SK-N-SH (cell line): ENCODE data around the gene B3GALNT2. TPM values are rescaled to one million over a fixed set of nuclear protein-coding genes. Genes with fewer than 3 reads are reported as not detected.

Source experiments
- CTCF ChIA-PET: fragments of 300-600, 350-600 bp; formaldehyde crosslinking; extraction: SDS; loops from one replicate; lab custom pipeline; 2021; lab: Yijun Ruan, JAX
- POLR2A ChIA-PET: fragments of 350-600 bp; sonication (Branson Sonifier 250); formaldehyde crosslinking; extraction: SDS; loops from one replicate; lab custom pipeline; 2020; ENCODE audit warnings: antibody characterized with exemption, inconsistent platforms; lab: Yijun Ruan, JAX
- DNase-seq: peaks from one replicate; pipeline ENCODE4 v3.0.0; 2012
- H2AFZ ChIP-seq: fragments of 200-600 bp; sonication (generic); 2 replicates; pipeline ENCODE4 v1.8.1; 2016; ENCODE audit warnings: antibody characterized with exemption, mild to moderate bottlenecking, low read depth
- H3F3A ChIP-seq: fragments of 200-600 bp; sonication (generic); replicated peaks from 2 replicates; pipeline ENCODE3; 2016; ENCODE audit warnings: antibody characterized with exemption, mild to moderate bottlenecking; ENCODE audit not compliant: insufficient read depth
- H3K27ac ChIP-seq, 2 experiments: fragments of 200-500 bp in 1 of 2; fragments of 200-600 bp in 1 of 2; sonication (Bioruptor generic) in 1 of 2; sonication (generic), shearing (Covaris generic) in 1 of 2; 2 replicates each; pipeline versions ENCODE4 v1.5.1 to v1.6.1; 2014 to 2016; ENCODE audit warnings: low read depth in 2 of 2, inconsistent platforms in 1 of 2, low read length in 1 of 2, mild to moderate bottlenecking in 1 of 2, mixed read lengths in 1 of 2
- H3K27me3 ChIP-seq: fragments of 200-600 bp; sonication (generic), shearing (Covaris generic); 2 replicates; pipeline ENCODE4 v1.6.1; 2016; ENCODE audit warnings: mixed run types; ENCODE audit not compliant: insufficient read depth
- H3K36me3 ChIP-seq, 2 experiments: fragments of 200-500 bp in 1 of 2; fragments of 200-600 bp in 1 of 2; sonication (Bioruptor generic) in 1 of 2; sonication (generic) in 1 of 2; replicated peaks in 1 of 2; 2 replicates each; pipeline versions ENCODE3 to v1.5.1; 2014 to 2016; ENCODE audit warnings: low read length in 1 of 2, mild to moderate bottlenecking in 1 of 2; ENCODE audit not compliant: insufficient read depth in 2 of 2, control insufficient read depth in 1 of 2
- H3K4me1 ChIP-seq, 2 experiments: fragments of 200-500 bp in 1 of 2; fragments of 200-600 bp in 1 of 2; sonication (Bioruptor generic) in 1 of 2; sonication (generic), shearing (Covaris generic) in 1 of 2; 2 replicates each; pipeline versions ENCODE4 v1.5.1 to v1.6.1; 2014 to 2016; ENCODE audit warnings: low read depth in 1 of 2, low read length in 1 of 2, mixed run types in 1 of 2; ENCODE audit not compliant: insufficient read depth in 2 of 2, control insufficient read depth in 1 of 2
- H3K4me2 ChIP-seq: fragments of 200-600 bp; sonication (generic), shearing (Covaris generic); 2 replicates; pipeline ENCODE4 v1.6.1; 2017; ENCODE audit warnings: mixed run types
- H3K4me3 ChIP-seq, 2 experiments: fragments of 200-500 bp in 1 of 2; fragments of 200-600 bp in 1 of 2; sonication (Bioruptor generic) in 1 of 2; sonication (generic), shearing (Covaris generic) in 1 of 2; 2 replicates each; pipeline versions ENCODE4 v1.5.1 to v1.8.1; 2014 to 2016; ENCODE audit warnings: low read depth in 2 of 2, inconsistent platforms in 1 of 2, low read length in 1 of 2, mild to moderate bottlenecking in 1 of 2, mixed read lengths in 1 of 2, moderate library complexity in 1 of 2
- H3K79me2 ChIP-seq: fragments of 200-600 bp; sonication (generic); 2 replicates; pipeline ENCODE4 v1.8.1; 2017; ENCODE audit warnings: mild to moderate bottlenecking; ENCODE audit not compliant: insufficient read depth
- H3K9ac ChIP-seq: fragments of 200-600 bp; sonication (generic); 2 replicates; pipeline ENCODE4 v1.6.1; 2017; ENCODE audit warnings: mixed run types
- H3K9me2 ChIP-seq: fragments of 200-600 bp; sonication (generic); 2 replicates; pipeline ENCODE4 v1.6.1; 2017; ENCODE audit warnings: mixed run types
- H3K9me3 ChIP-seq: fragments of 200-600 bp; sonication (generic); 2 replicates; pipeline ENCODE4 v1.6.1; 2017; ENCODE audit warnings: mixed run types, mild to moderate bottlenecking, moderate library complexity
- H4K20me1 ChIP-seq: fragments of 200-600 bp; sonication (generic); 2 replicates; pipeline ENCODE4 v1.6.1; 2017; ENCODE audit warnings: mild to moderate bottlenecking, mixed run types; ENCODE audit not compliant: insufficient read depth
- EZH2phosphoT487 ChIP-seq: fragments of 200-600 bp; sonication (generic); IDR thresholded peaks from 2 replicates; pipeline ENCODE4 v1.6.1; 2017; ENCODE audit warnings: low read depth, mixed run types, mild to moderate bottlenecking, antibody characterized with exemption, moderate library complexity, borderline replicate concordance
- FOSL2 ChIP-seq: IDR thresholded peaks from 2 replicates; pipeline ENCODE4 v1.4.0; 2012; ENCODE audit warnings: low read depth, mild to moderate bottlenecking, moderate library complexity, borderline replicate concordance
- FOXJ3 ChIP-seq: sonication (generic); formaldehyde crosslinking; IDR thresholded peaks from 2 replicates; pipeline ENCODE4 v1.5.1; 2020; ENCODE audit warnings: mild to moderate bottlenecking, missing genetic modification reagents
- FOXM1 ChIP-seq: IDR thresholded peaks from 2 replicates; pipeline ENCODE4 v1.4.0; 2012; ENCODE audit warnings: low read depth, mild to moderate bottlenecking
- GABPA ChIP-seq: IDR thresholded peaks from 2 replicates; pipeline ENCODE4 v1.4.0; 2012; ENCODE audit warnings: low read depth, mild to moderate bottlenecking
- NFIC ChIP-seq: IDR thresholded peaks from 2 replicates; pipeline ENCODE4 v1.4.0; 2012; ENCODE audit warnings: borderline replicate concordance
- POLR2AphosphoS5 ChIP-seq: IDR thresholded peaks from 2 replicates; pipeline ENCODE4 v1.6.1; 2012; ENCODE audit warnings: low read depth, low read length
- RAD21 ChIP-seq: IDR thresholded peaks from 2 replicates; pipeline ENCODE4 v1.6.1; 2012; ENCODE audit warnings: mild to moderate bottlenecking, low read length
- RCOR1 ChIP-seq: fragments of 150-350 bp; IDR thresholded peaks from 2 replicates; pipeline ENCODE4 v1.6.1; 2017; ENCODE audit warnings: antibody characterized with exemption, low read length
- SMC3 ChIP-seq: IDR thresholded peaks from 2 replicates; pipeline ENCODE4 v1.6.1; 2012; ENCODE audit warnings: low read depth, low read length, improper control_type of control experiment
- TCF12 ChIP-seq: IDR thresholded peaks from 2 replicates; pipeline ENCODE4 v1.4.0; 2012
- TEAD4 ChIP-seq: IDR thresholded peaks from 2 replicates; pipeline ENCODE4 v1.4.0; 2012; ENCODE audit warnings: mild to moderate bottlenecking, borderline replicate concordance; ENCODE audit not compliant: insufficient read depth
- WGBS: methylation state at CpG from one replicate; pipeline ENCODE4 v1.1.6; 2017; ENCODE audit warnings: low lambda C conversion rate; 5-methylcytosine and 5-hydroxymethylcytosine counted together
- polyA plus RNA-seq, 3 experiments: library from polyadenylated mRNA; depleted of rRNA; stranded (reverse); fragments of >200 nt; gene quantifications; 2 replicates each; pipeline ENCODE4 v1.2.3, GENCODE V29; 2012
- TF ChIP-seq, protein P1 (sequence below): IDR thresholded peaks from 2 replicates; pipeline ENCODE4 v1.6.1; 2012; ENCODE audit warnings: mild to moderate bottlenecking, low read depth, low read length, moderate library complexity
- TF ChIP-seq, protein P2 (sequence below): IDR thresholded peaks from 2 replicates; pipeline ENCODE4 v1.4.0; 2012; ENCODE audit warnings: low read depth, borderline replicate concordance
- TF ChIP-seq, protein P3 (sequence below): IDR thresholded peaks from 2 replicates; pipeline ENCODE4 v1.4.0; 2012; ENCODE audit warnings: low read depth
- TF ChIP-seq, protein P4 (sequence below): fragments of 150-350 bp; IDR thresholded peaks from 2 replicates; pipeline ENCODE4 v1.6.1; 2016; ENCODE audit warnings: mild to moderate bottlenecking, low read depth, low read length

Gene B3GALNT2
- polyA plus RNA-seq, 1 of the 3 experiments (the other 2 are of a cell fraction), result 15.5 TPM

DNA sequence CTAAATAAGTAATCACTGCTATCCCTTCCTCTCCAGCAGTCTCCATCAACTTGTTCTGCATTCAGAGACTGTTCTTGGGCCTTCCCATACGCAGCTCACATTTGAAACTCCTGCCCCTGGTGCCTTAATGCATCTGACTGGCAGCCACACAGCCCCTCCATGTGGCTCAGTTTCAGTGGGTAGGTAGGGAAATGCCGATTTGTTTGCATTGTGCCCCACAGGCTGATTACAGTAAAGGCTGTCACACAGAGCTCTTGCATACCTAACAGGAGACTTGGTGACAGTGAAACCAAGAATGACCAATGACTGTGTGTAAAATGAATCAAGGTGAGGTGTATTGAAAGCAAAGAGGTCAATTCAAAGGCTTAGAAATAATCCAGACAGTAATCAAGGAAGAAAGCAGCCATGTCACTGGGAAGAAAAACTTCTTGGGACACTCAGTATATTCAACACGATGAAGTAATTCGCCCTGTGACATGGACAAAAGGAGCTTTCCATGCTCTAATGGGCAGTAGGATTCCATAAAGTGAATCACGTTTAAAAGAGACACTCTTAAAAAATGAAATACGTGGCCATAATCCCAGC is 12.7 kb upstream of the B3GALNT2 start (continued):
- TF ChIP-seq, protein P1, sequence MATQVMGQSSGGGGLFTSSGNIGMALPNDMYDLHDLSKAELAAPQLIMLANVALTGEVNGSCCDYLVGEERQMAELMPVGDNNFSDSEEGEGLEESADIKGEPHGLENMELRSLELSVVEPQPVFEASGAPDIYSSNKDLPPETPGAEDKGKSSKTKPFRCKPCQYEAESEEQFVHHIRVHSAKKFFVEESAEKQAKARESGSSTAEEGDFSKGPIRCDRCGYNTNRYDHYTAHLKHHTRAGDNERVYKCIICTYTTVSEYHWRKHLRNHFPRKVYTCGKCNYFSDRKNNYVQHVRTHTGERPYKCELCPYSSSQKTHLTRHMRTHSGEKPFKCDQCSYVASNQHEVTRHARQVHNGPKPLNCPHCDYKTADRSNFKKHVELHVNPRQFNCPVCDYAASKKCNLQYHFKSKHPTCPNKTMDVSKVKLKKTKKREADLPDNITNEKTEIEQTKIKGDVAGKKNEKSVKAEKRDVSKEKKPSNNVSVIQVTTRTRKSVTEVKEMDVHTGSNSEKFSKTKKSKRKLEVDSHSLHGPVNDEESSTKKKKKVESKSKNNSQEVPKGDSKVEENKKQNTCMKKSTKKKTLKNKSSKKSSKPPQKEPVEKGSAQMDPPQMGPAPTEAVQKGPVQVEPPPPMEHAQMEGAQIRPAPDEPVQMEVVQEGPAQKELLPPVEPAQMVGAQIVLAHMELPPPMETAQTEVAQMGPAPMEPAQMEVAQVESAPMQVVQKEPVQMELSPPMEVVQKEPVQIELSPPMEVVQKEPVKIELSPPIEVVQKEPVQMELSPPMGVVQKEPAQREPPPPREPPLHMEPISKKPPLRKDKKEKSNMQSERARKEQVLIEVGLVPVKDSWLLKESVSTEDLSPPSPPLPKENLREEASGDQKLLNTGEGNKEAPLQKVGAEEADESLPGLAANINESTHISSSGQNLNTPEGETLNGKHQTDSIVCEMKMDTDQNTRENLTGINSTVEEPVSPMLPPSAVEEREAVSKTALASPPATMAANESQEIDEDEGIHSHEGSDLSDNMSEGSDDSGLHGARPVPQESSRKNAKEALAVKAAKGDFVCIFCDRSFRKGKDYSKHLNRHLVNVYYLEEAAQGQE, result no peak
- no peak for TF ChIP-seq TCF12

DNA sequence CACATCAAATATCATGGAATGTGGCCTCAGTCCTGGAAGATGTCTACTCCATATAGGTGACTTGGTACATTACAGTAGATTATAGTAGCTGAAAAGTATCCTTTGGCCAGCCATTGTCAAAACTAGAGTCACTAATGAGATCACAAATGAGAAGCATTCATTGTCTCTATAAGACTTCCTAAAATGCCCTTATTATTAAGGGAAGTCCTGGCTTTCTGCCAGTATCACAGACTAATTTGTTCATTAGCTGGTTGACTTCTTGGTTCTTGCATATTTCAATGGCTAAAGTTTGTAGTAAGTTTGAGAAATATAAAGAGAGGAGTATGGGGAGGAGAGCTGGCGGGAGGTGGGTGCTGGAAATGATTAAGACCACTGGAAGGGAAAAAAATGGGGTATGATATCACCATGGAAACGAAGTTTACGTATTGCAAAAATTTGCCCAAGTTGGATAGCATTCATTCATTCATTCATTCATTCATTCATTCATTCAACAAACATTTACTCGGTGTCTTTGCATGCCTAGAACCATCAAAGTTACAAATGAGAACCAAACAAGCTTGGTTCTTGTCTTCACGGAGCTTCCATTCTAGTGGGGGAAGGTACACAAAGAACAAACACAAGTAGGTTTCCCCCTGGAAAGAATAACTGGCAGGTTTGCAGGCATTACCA is 11.7 kb upstream of the B3GALNT2 start:
- ChIA-PET CTCF (interaction anchor here (0.8 to 6.1 kb wide), 4 partner anchors 11 to 327 kb away, joined by 3 to 65 read pairs (median 19); no protein-coding TSS in a partner anchor), POLR2A (interaction anchor here (0.7 kb wide), 1 partner anchor 10 kb away, joined by 3 read pairs; no protein-coding TSS in a partner anchor)
- no peak overlapping the region for H2AFZ ChIP-seq
- H3K4me3 ChIP-seq, result no peak overlapping the region
- TF ChIP-seq FOXM1 (no peak), GABPA (no peak), POLR2AphosphoS5 (no peak), TEAD4 (no peak), RAD21 (no peak), FOSL2 (no peak), EZH2phosphoT487 (no peak), FOXJ3 (no peak), NFIC (no peak), SMC3 (no peak), RCOR1 (no peak)
- TF ChIP-seq, protein P2, sequence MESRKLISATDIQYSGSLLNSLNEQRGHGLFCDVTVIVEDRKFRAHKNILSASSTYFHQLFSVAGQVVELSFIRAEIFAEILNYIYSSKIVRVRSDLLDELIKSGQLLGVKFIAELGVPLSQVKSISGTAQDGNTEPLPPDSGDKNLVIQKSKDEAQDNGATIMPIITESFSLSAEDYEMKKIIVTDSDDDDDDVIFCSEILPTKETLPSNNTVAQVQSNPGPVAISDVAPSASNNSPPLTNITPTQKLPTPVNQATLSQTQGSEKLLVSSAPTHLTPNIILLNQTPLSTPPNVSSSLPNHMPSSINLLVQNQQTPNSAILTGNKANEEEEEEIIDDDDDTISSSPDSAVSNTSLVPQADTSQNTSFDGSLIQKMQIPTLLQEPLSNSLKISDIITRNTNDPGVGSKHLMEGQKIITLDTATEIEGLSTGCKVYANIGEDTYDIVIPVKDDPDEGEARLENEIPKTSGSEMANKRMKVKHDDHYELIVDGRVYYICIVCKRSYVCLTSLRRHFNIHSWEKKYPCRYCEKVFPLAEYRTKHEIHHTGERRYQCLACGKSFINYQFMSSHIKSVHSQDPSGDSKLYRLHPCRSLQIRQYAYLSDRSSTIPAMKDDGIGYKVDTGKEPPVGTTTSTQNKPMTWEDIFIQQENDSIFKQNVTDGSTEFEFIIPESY, result no peak
- TF ChIP-seq, protein P3, sequence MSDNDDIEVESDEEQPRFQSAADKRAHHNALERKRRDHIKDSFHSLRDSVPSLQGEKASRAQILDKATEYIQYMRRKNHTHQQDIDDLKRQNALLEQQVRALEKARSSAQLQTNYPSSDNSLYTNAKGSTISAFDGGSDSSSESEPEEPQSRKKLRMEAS, result no peak
- TF ChIP-seq, protein P4, sequence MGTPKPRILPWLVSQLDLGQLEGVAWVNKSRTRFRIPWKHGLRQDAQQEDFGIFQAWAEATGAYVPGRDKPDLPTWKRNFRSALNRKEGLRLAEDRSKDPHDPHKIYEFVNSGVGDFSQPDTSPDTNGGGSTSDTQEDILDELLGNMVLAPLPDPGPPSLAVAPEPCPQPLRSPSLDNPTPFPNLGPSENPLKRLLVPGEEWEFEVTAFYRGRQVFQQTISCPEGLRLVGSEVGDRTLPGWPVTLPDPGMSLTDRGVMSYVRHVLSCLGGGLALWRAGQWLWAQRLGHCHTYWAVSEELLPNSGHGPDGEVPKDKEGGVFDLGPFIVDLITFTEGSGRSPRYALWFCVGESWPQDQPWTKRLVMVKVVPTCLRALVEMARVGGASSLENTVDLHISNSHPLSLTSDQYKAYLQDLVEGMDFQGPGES, result no peak
- no peak overlapping the region for H3K27ac ChIP-seq
- no peaks in the 10 kb centered on the region for H3K36me3 ChIP-seq
- no peak overlapping the region for H3K4me2 ChIP-seq
- H4K20me1 ChIP-seq, result no peaks in the 10 kb centered on the region
- H3K4me1 ChIP-seq, result no peaks in the 10 kb centered on the region
- H3K27me3 ChIP-seq, result no peaks in the 10 kb centered on the region
- H3K9me2 ChIP-seq, result no peaks in the 10 kb centered on the region
- H3K9me3 ChIP-seq, result no peaks in the 10 kb centered on the region
- H3F3A ChIP-seq, result no peaks in the 10 kb centered on the region
- H3K79me2 ChIP-seq, result no peaks in the 10 kb centered on the region
- 94% methylated on average over 5 of the region's 5 CpGs for WGBS
- H3K9ac ChIP-seq, result no peak overlapping the region
- DNase-seq, result no peak
